H9 (cell line): Measurements from ENCODE around the gene TTF2. TPM values are rescaled to one million over a fixed set of nuclear protein-coding genes. Genes with fewer than 3 reads are reported as not detected.

ENCODE experiments used
- DNase-seq: peaks from one replicate; pipeline ENCODE4 v3.0.0-alpha.2; 2017
- H2AFZ ChIP-seq: one replicate; pipeline ENCODE4 v1.6.1; 2013; ENCODE audit warnings: mild to moderate bottlenecking, low read length, control low read depth, moderate library complexity
- H2AK5ac ChIP-seq: 2 replicates; pipeline ENCODE4 v1.6.1; 2013; ENCODE audit warnings: low read length, control low read depth, mixed read lengths; ENCODE audit not compliant: insufficient read length
- H2BK120ac ChIP-seq: one replicate; pipeline ENCODE4 v1.6.1; 2013; ENCODE audit warnings: low read depth, mild to moderate bottlenecking, low read length, control low read depth, inconsistent platforms; ENCODE audit not compliant: poor library complexity, severe bottlenecking
- H2BK12ac ChIP-seq: 2 replicates; pipeline ENCODE4 v1.6.1; 2013; ENCODE audit warnings: low read length, control low read depth, mixed read lengths, low read depth; ENCODE audit not compliant: insufficient read length
- H2BK15ac ChIP-seq: 2 replicates; pipeline ENCODE4 v1.6.1; 2013; ENCODE audit warnings: low read depth, low read length, control low read depth
- H2BK20ac ChIP-seq: one replicate; pipeline ENCODE4 v1.6.1; 2013; ENCODE audit warnings: low read depth, mild to moderate bottlenecking, low read length, control low read depth, inconsistent platforms; ENCODE audit not compliant: poor library complexity, severe bottlenecking
- H2BK5ac ChIP-seq: 2 replicates; pipeline ENCODE4 v1.6.1; 2013; ENCODE audit warnings: low read length, control low read depth, mixed read lengths; ENCODE audit not compliant: insufficient read length
- H3K14ac ChIP-seq: 2 replicates; pipeline ENCODE4 v1.6.1; 2013; ENCODE audit warnings: low read length, control low read depth; ENCODE audit not compliant: insufficient read depth
- H3K18ac ChIP-seq: 2 replicates; pipeline ENCODE4 v1.6.1; 2013; ENCODE audit warnings: low read depth, mild to moderate bottlenecking, mixed read lengths, low read length, control low read depth; ENCODE audit not compliant: insufficient read length
- H3K23ac ChIP-seq: 2 replicates; pipeline ENCODE4 v1.6.1; 2013; ENCODE audit warnings: low read length, control low read depth, mixed read lengths, low read depth; ENCODE audit not compliant: insufficient read length
- H3K23me2 ChIP-seq: 2 replicates; pipeline ENCODE4 v1.6.1; 2013; ENCODE audit warnings: low read depth, mild to moderate bottlenecking, mixed read lengths, low read length, control low read depth; ENCODE audit not compliant: insufficient read length, poor library complexity, severe bottlenecking
- H3K27ac ChIP-seq: 2 replicates; pipeline ENCODE4 v1.5.1; 2013; ENCODE audit warnings: low read length, control low read depth, mixed read lengths, low read depth; ENCODE audit not compliant: insufficient read length
- H3K27me3 ChIP-seq: 2 replicates; pipeline ENCODE4 v1.6.1; 2013; ENCODE audit warnings: low read length, control low read depth, inconsistent platforms; ENCODE audit not compliant: insufficient read depth
- H3K4ac ChIP-seq: 2 replicates; pipeline ENCODE4 v1.6.1; 2013; ENCODE audit warnings: low read depth, mild to moderate bottlenecking, control low read depth, inconsistent platforms, low read length, moderate library complexity
- H3K4me1 ChIP-seq: 2 replicates; pipeline ENCODE4 v1.6.1; 2013; ENCODE audit warnings: low read length, control low read depth, inconsistent platforms; ENCODE audit not compliant: insufficient read depth
- H3K4me2 ChIP-seq: 2 replicates; pipeline ENCODE4 v1.6.1; 2013; ENCODE audit warnings: low read length, control low read depth, mixed read lengths; ENCODE audit not compliant: insufficient read length, insufficient read depth
- H3K56ac ChIP-seq: 2 replicates; pipeline ENCODE4 v1.6.1; 2013; ENCODE audit warnings: low read depth, mild to moderate bottlenecking, mixed read lengths, low read length, control low read depth; ENCODE audit not compliant: insufficient read length
- H3K79me1 ChIP-seq: 2 replicates; pipeline ENCODE4 v1.6.1; 2013; ENCODE audit warnings: low read depth, mild to moderate bottlenecking, moderate library complexity, low read length, control low read depth, inconsistent platforms; ENCODE audit not compliant: insufficient read depth, poor library complexity, severe bottlenecking
- H3K79me2 ChIP-seq: 2 replicates; pipeline ENCODE4 v1.6.1; 2013; ENCODE audit warnings: low read length, control low read depth, inconsistent platforms; ENCODE audit not compliant: insufficient read depth
- H3K9ac ChIP-seq: 2 replicates; pipeline ENCODE4 v1.6.1; 2013; ENCODE audit warnings: low read length, control low read depth, mixed read lengths; ENCODE audit not compliant: insufficient read length; ENCODE audit errors: extremely low read depth
- H3K9me3 ChIP-seq: one replicate; pipeline ENCODE4 v1.6.1; 2013; ENCODE audit warnings: low read depth, low read length, inconsistent platforms; ENCODE audit not compliant: control insufficient read depth
- H3T11ph ChIP-seq: one replicate; pipeline ENCODE4 v1.6.1; 2013; ENCODE audit warnings: mild to moderate bottlenecking, low read length, control low read depth, inconsistent platforms
- H4K20me1 ChIP-seq: one replicate; pipeline ENCODE4 v1.6.1; 2013; ENCODE audit not compliant: control insufficient read depth, insufficient read length, insufficient read depth
- H4K5ac ChIP-seq: 2 replicates; pipeline ENCODE4 v1.6.1; 2013; ENCODE audit warnings: low read depth, mild to moderate bottlenecking, mixed read lengths, low read length, control low read depth; ENCODE audit not compliant: insufficient read length
- H4K8ac ChIP-seq: replicated peaks from 2 replicates; pipeline ENCODE4 v1.6.1; 2013; ENCODE audit warnings: low read length, control low read depth, mixed read lengths, low read depth; ENCODE audit not compliant: insufficient read length
- H4K91ac ChIP-seq: 2 replicates; pipeline ENCODE4 v1.6.1; 2013; ENCODE audit warnings: low read depth, mild to moderate bottlenecking, moderate library complexity, mixed read lengths, low read length, control low read depth; ENCODE audit not compliant: insufficient read length
- H3K27ac Mint-ChIP-seq, 3 experiments: 2 replicates in 2 of 3; 3 replicates in 1 of 3; pipeline ENCODE4 v1.8.0; 2020 to 2021; ENCODE audit warnings: mixed read lengths in 3 of 3, mild to moderate bottlenecking in 1 of 3, moderate library complexity in 1 of 3
- H3K27me3 Mint-ChIP-seq: 2 replicates; pipeline ENCODE4 v1.8.0; 2021; ENCODE audit warnings: low read depth, mild to moderate bottlenecking, moderate library complexity, mixed read lengths
- H3K36me3 Mint-ChIP-seq, 3 experiments: 2 replicates in 2 of 3; 3 replicates in 1 of 3; pipeline ENCODE4 v1.8.0; 2020 to 2021; ENCODE audit warnings: low read depth in 3 of 3, mixed read lengths in 3 of 3; ENCODE audit not compliant: insufficient read depth in 1 of 3
- H3K4me1 Mint-ChIP-seq, 2 experiments: 2 replicates each; pipeline ENCODE4 v1.8.0; 2020; ENCODE audit warnings: mixed read lengths in 2 of 2
- H3K4me3 Mint-ChIP-seq, 2 experiments: 2 replicates in 1 of 2; 3 replicates in 1 of 2; pipeline ENCODE4 v1.8.0; 2020 to 2021; ENCODE audit warnings: mild to moderate bottlenecking in 2 of 2, mixed read lengths in 2 of 2, moderate library complexity in 1 of 2
- H3K9me3 Mint-ChIP-seq, 2 experiments: 2 replicates in 1 of 2; 3 replicates in 1 of 2; pipeline ENCODE4 v1.8.0; 2020; ENCODE audit warnings: mild to moderate bottlenecking in 2 of 2, mixed read lengths in 2 of 2, moderate library complexity in 1 of 2
- WGBS: extraction: QIAGEN DNeasy Blood & Tissue Kit; methylation state at CpG from one replicate; pipeline ENCODE4 v1.1.7; 2013; ENCODE audit warnings: missing lambda C conversion rate, low lambda C conversion rate, mixed read lengths; ENCODE audit not compliant: insufficient read length; ENCODE audit errors: extremely low coverage; 5-methylcytosine and 5-hydroxymethylcytosine counted together
- total RNA-seq: library from RNA; stranded (reverse); gene quantifications from 2 replicates; pipeline ENCODE4 v1.2.1, GENCODE V29; 2021
- TF ChIP-seq, protein P1 (sequence below): fragments of 200-600 bp; sonication (generic); conservative IDR thresholded peaks from 3 replicates; pipeline ENCODE4 v1.8.0; 2021; ENCODE audit warnings: antibody characterized with exemption, mild to moderate bottlenecking

Gene TTF2
- total RNA-seq, 1 experiment from 2014 or later = 86.4 TPM

GRCh38 chr1:117029685-117030084, 30.4 kb upstream of the TTF2 start:
- TF ChIP-seq, protein P1, sequence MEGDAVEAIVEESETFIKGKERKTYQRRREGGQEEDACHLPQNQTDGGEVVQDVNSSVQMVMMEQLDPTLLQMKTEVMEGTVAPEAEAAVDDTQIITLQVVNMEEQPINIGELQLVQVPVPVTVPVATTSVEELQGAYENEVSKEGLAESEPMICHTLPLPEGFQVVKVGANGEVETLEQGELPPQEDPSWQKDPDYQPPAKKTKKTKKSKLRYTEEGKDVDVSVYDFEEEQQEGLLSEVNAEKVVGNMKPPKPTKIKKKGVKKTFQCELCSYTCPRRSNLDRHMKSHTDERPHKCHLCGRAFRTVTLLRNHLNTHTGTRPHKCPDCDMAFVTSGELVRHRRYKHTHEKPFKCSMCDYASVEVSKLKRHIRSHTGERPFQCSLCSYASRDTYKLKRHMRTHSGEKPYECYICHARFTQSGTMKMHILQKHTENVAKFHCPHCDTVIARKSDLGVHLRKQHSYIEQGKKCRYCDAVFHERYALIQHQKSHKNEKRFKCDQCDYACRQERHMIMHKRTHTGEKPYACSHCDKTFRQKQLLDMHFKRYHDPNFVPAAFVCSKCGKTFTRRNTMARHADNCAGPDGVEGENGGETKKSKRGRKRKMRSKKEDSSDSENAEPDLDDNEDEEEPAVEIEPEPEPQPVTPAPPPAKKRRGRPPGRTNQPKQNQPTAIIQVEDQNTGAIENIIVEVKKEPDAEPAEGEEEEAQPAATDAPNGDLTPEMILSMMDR = no peak
- H2BK15ac ChIP-seq = no peak overlapping the region
- H2AK5ac ChIP-seq = no peak overlapping the region
- no peak overlapping the region for H2BK5ac ChIP-seq
- no peak overlapping the region for H3K23ac ChIP-seq
- no peaks in the 10 kb centered on the region for H3K9me3 ChIP-seq
- no peaks in the 10 kb centered on the region for H3K79me1 ChIP-seq
- H3K56ac ChIP-seq = no peak overlapping the region
- H3K4ac ChIP-seq = no peak overlapping the region
- DNase-seq = no peak
- H3K4me1 ChIP-seq = no peaks in the 10 kb centered on the region
- no peaks in the 10 kb centered on the region for H3K9me3 Mint-ChIP-seq
- H2BK12ac ChIP-seq = no peak overlapping the region
- no peak overlapping the region for H2BK120ac ChIP-seq
- no peak overlapping the region for H3K27ac ChIP-seq
- no CpG with 5 or more reads among the region's 1 CpG for WGBS
- no peak overlapping the region for H4K5ac ChIP-seq
- no peaks in the 10 kb centered on the region for H3K27me3 ChIP-seq
- no peaks in the 10 kb centered on the region for H3K79me2 ChIP-seq
- H3K27me3 Mint-ChIP-seq = no peaks in the 10 kb centered on the region
- H3K4me1 Mint-ChIP-seq = peaks cover 0 to 10% of the 10 kb centered on the region in 2 experiments; a peak in 3 of 4 replicates
- no peak overlapping the region for H3K18ac ChIP-seq
- H3K4me3 Mint-ChIP-seq = no peak overlapping the region
- H3K9ac ChIP-seq = no peak overlapping the region
- H3K23me2 ChIP-seq = no peaks in the 10 kb centered on the region
- H3K14ac ChIP-seq = no peak overlapping the region
- no peak overlapping the region for H2AFZ ChIP-seq
- no peak overlapping the region for H2BK20ac ChIP-seq
- H3K27ac Mint-ChIP-seq = no peak overlapping the region
- H4K91ac ChIP-seq = no peak overlapping the region
- H3T11ph ChIP-seq = no peak overlapping the region
- no peak overlapping the region for H3K4me2 ChIP-seq
- H4K20me1 ChIP-seq = no peaks in the 10 kb centered on the region
- H4K8ac ChIP-seq = no peak overlapping the region
- no peaks in the 10 kb centered on the region for H3K36me3 Mint-ChIP-seq
